ENCODE measurements around the gene STAT3. TPM values are rescaled to one million over a fixed set of nuclear protein-coding genes. Genes with fewer than 3 reads are reported as not detected.

The STAT3 gene
- total RNA-seq, 1 experiment from 2014 or later: 61.0 TPM

DNA sequence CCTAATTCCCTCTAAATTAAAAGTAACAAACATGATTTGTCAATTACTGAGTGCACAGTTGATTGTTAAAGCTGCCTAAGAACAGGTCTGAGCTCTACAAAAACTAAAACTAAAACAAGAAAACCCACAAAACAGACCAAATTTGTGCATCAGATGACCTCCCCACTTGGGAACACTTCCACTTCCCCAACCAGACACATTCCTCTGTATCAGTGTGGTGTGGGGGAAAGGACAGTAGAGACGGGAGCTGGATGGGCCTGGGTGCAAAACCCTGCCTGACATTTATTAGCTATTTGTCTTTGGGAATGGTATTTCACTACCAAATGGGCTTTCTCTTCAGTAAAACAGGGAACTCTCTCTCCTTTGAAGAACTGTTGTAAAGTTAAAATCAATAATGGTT lies 29.8 kb downstream of the STAT3 start:
- no peak overlapping the region for H3K9ac ChIP-seq (ENCODE audit: low read length)
- no peaks in the 10 kb centered on the region for H3K27me3 ChIP-seq (ENCODE audit: insufficient read depth, low read length)
- DNase-seq (ENCODE audit: low read depth, low spot score): no peak
- no peaks in the 10 kb centered on the region for H3K9me3 ChIP-seq (ENCODE audit: control insufficient read depth in 1 of 2, insufficient read depth in 1 of 2, low read depth in 1 of 2, low read length in 2 of 2)
- TF ChIP-seq POLR2A (IDR thresholded peaks at IDR 0.05; ENCODE audit: borderline replicate concordance, extremely low read depth, insufficient read depth, insufficient read length): no peak
- TF ChIP-seq ZNF274 (IDR thresholded peaks at IDR 0.05; ENCODE audit: low read depth, low read length): no peak
- TF ChIP-seq SRF (IDR thresholded peaks at IDR 0.05; ENCODE audit: low read depth): no peak
- no peak for TF ChIP-seq POLR2AphosphoS5 (IDR thresholded peaks at IDR 0.05; ENCODE audit: low read depth, low read length)
- TF ChIP-seq, protein P1, sequence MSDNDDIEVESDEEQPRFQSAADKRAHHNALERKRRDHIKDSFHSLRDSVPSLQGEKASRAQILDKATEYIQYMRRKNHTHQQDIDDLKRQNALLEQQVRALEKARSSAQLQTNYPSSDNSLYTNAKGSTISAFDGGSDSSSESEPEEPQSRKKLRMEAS (IDR thresholded peaks at IDR 0.05): no peak
- TF ChIP-seq, protein P2, sequence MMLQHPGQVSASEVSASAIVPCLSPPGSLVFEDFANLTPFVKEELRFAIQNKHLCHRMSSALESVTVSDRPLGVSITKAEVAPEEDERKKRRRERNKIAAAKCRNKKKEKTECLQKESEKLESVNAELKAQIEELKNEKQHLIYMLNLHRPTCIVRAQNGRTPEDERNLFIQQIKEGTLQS (IDR thresholded peaks at IDR 0.05): no peak
- TF ChIP-seq TCF7L2 (IDR thresholded peaks at IDR 0.05; ENCODE audit: borderline replicate concordance, extremely low read depth, insufficient read depth, insufficient read length): no peak
- TF ChIP-seq, protein P3, sequence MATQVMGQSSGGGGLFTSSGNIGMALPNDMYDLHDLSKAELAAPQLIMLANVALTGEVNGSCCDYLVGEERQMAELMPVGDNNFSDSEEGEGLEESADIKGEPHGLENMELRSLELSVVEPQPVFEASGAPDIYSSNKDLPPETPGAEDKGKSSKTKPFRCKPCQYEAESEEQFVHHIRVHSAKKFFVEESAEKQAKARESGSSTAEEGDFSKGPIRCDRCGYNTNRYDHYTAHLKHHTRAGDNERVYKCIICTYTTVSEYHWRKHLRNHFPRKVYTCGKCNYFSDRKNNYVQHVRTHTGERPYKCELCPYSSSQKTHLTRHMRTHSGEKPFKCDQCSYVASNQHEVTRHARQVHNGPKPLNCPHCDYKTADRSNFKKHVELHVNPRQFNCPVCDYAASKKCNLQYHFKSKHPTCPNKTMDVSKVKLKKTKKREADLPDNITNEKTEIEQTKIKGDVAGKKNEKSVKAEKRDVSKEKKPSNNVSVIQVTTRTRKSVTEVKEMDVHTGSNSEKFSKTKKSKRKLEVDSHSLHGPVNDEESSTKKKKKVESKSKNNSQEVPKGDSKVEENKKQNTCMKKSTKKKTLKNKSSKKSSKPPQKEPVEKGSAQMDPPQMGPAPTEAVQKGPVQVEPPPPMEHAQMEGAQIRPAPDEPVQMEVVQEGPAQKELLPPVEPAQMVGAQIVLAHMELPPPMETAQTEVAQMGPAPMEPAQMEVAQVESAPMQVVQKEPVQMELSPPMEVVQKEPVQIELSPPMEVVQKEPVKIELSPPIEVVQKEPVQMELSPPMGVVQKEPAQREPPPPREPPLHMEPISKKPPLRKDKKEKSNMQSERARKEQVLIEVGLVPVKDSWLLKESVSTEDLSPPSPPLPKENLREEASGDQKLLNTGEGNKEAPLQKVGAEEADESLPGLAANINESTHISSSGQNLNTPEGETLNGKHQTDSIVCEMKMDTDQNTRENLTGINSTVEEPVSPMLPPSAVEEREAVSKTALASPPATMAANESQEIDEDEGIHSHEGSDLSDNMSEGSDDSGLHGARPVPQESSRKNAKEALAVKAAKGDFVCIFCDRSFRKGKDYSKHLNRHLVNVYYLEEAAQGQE (IDR thresholded peaks at IDR 0.05; ENCODE audit: low read depth): no peak
- no peak for TF ChIP-seq EZH2phosphoT487 (IDR thresholded peaks at IDR 0.05; ENCODE audit: borderline replicate concordance)
- TF ChIP-seq, protein P4, sequence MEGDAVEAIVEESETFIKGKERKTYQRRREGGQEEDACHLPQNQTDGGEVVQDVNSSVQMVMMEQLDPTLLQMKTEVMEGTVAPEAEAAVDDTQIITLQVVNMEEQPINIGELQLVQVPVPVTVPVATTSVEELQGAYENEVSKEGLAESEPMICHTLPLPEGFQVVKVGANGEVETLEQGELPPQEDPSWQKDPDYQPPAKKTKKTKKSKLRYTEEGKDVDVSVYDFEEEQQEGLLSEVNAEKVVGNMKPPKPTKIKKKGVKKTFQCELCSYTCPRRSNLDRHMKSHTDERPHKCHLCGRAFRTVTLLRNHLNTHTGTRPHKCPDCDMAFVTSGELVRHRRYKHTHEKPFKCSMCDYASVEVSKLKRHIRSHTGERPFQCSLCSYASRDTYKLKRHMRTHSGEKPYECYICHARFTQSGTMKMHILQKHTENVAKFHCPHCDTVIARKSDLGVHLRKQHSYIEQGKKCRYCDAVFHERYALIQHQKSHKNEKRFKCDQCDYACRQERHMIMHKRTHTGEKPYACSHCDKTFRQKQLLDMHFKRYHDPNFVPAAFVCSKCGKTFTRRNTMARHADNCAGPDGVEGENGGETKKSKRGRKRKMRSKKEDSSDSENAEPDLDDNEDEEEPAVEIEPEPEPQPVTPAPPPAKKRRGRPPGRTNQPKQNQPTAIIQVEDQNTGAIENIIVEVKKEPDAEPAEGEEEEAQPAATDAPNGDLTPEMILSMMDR (IDR thresholded peaks at IDR 0.05 in 2 of 3, conservative IDR thresholded peaks at IDR 0.05 in 1 of 3; ENCODE audit: borderline replicate concordance in 1 of 3, insufficient read depth in 1 of 3, low read depth in 2 of 3, low read length in 2 of 3): no peak
- no peak for TF ChIP-seq EGR1 (IDR thresholded peaks at IDR 0.05; ENCODE audit: low read depth)
- TF ChIP-seq ELF1 (IDR thresholded peaks at IDR 0.05; ENCODE audit: borderline replicate concordance, low read depth): no peak
- no peak for TF ChIP-seq CEBPB (IDR thresholded peaks at IDR 0.05; ENCODE audit: low read depth)
- no peak for TF ChIP-seq SIN3A (IDR thresholded peaks at IDR 0.05; ENCODE audit: low read depth)
- no peak for TF ChIP-seq SP1 (IDR thresholded peaks at IDR 0.05; ENCODE audit: low read depth)
- no peak for TF ChIP-seq CBX3 (IDR thresholded peaks at IDR 0.05; ENCODE audit: low read depth)
- intact Hi-C loops (cut with micrococcal nuclease): no loop called here
- POLR2A ChIA-PET: no interaction called here
- H3K4me2 ChIP-seq (ENCODE audit: low read length): no peak overlapping the region
- no peak overlapping the region for H3K27ac ChIP-seq (ENCODE audit: low read depth, low read length)
- no TSS peak for BruUV-seq (replicated peaks)
- no peak overlapping the region for H2AFZ ChIP-seq (ENCODE audit: low read depth, low read length, poor library complexity, severe bottlenecking)
- RAD21 ChIA-PET (ENCODE audit: low non-redundant PET in 1 of 2, low total read pairs in 2 of 2, uncharacterized antibody in 2 of 2, unreplicated experiment in 2 of 2): no interaction called here
- no peak overlapping the region for H3K4me3 ChIP-seq (replicated peaks in 1 of 2; ENCODE audit: low read depth in 1 of 2, low read length in 2 of 2)
- H4K20me1 ChIP-seq (ENCODE audit: insufficient read depth): no peaks in the 10 kb centered on the region
- no peak for ATAC-seq
- H3K79me2 ChIP-seq (ENCODE audit: insufficient read depth, low read length): peaks cover 8% of the 10 kb centered on the region; the same call in 1 of the 2 replicates
- no peaks in the 10 kb centered on the region for H3K36me3 ChIP-seq (ENCODE audit: control insufficient read depth in 1 of 2, insufficient read depth in 2 of 2, low read length in 2 of 2)
- no peaks in the 10 kb centered on the region for H3K9me2 ChIP-seq (ENCODE audit: insufficient read depth)
- CTCF ChIA-PET: interaction anchor here (1.2 to 1.3 kb wide), 2 partner anchors 81 to 169 kb away, joined by 3 to 4 read pairs; no protein-coding TSS in a partner anchor
- peaks cover 5 to 20% of the 10 kb centered on the region in 2 experiments; a peak in 3 of 4 replicates for H3K4me1 ChIP-seq (ENCODE audit: control insufficient read depth in 1 of 2, insufficient read depth in 2 of 2, low read length in 2 of 2)
